Measurements from ENCODE around the gene ENOPH1. TPM values are rescaled to one million over a fixed set of nuclear protein-coding genes. Genes with fewer than 3 reads are reported as not detected.

Gene ENOPH1
- 39.5 and 43.9 TPM in 2 replicates for total RNA-seq

DNA sequence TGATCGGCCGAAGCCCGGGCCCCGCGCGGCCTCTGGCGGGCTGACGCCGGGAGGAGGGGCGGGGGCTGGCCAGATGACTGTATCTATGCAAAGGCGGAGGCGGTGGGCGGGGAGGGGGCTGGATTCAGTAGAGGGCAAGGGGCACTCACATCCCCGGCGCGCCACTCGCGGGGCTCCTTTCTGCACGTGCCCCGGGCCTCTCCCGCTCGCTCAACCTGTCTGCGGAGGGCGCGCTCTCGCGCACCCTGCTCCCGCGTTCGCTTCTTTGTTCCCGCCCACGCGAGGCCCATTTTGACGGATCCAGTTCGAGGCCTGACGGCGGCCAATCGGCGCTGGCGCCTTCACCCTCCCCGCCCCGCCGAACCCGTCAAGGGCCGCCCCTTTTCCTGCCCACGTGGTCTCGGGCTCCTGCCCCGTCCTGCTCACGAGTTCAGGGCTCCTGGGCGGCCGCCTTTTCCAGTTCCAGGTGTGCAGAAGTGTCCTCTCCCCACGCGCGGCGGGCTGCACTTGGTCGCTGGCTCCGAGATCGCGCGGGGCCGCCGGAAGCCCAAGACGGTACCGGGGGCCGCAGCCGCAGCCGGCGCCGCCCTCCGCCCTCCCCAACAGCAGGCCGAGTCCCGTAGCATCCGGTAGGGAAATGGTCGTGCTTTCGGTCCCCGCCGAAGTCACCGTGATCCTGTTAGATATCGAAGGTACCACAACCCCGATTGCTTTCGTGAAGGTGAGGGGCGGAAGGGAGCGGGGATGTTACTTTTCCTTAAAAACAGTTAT, at the start of gene ENOPH1, which contains the start of gene HNRNPDL:
ENOPH1 (plus strand) TSS at position 398 of the 771 bp plus-strand sequence; CDS start at position 638, 240 bp downstream.
HNRNPDL (minus strand) TSS at position 270 of the 771 bp plus-strand sequence. CDS start 772 bp downstream, outside the sequence.

Small RNA genes within 50 kb of the gene (small RNA-seq; reads per million reads assigned to genes)
- gene RF00150 = not detected

Other genes with a start within 250 kb of the ENOPH1 start
- 25.5 and 37.1 TPM in 2 replicates for gene HNRNPD, start 56.6 kb upstream of the ENOPH1 start, total RNA-seq
- 107 and 211 TPM in 2 replicates for gene HNRNPDL, start 128 bp upstream of the ENOPH1 start, total RNA-seq
- 5.6 and 5.9 TPM in 2 replicates for gene TMEM150C, start 131.4 kb downstream of the ENOPH1 start, total RNA-seq

All from vein endothelial cell (primary cell).